ENCODE data around the gene HIPK4. TPM values are rescaled to one million over a fixed set of nuclear protein-coding genes. Genes with fewer than 3 reads are reported as not detected.

HIPK4 gene
- total RNA-seq, 1 experiment from 2014 or later = 0.74 TPM

- TF ChIP-seq, protein P1, sequence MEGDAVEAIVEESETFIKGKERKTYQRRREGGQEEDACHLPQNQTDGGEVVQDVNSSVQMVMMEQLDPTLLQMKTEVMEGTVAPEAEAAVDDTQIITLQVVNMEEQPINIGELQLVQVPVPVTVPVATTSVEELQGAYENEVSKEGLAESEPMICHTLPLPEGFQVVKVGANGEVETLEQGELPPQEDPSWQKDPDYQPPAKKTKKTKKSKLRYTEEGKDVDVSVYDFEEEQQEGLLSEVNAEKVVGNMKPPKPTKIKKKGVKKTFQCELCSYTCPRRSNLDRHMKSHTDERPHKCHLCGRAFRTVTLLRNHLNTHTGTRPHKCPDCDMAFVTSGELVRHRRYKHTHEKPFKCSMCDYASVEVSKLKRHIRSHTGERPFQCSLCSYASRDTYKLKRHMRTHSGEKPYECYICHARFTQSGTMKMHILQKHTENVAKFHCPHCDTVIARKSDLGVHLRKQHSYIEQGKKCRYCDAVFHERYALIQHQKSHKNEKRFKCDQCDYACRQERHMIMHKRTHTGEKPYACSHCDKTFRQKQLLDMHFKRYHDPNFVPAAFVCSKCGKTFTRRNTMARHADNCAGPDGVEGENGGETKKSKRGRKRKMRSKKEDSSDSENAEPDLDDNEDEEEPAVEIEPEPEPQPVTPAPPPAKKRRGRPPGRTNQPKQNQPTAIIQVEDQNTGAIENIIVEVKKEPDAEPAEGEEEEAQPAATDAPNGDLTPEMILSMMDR (IDR thresholded peaks at IDR 0.05 in 2 of 3, conservative IDR thresholded peaks at IDR 0.05 in 1 of 3; ENCODE audit: borderline replicate concordance in 1 of 3, insufficient read depth in 1 of 3, low read depth in 2 of 3, low read length in 2 of 3) = no peak
- TF ChIP-seq ZNF274 (IDR thresholded peaks at IDR 0.05; ENCODE audit: low read depth, low read length) (no peak), EZH2 (IDR thresholded peaks at IDR 0.05) (no peak), RAD21 (IDR thresholded peaks at IDR 0.05; ENCODE audit: low read depth) (no peak), YY1 (IDR thresholded peaks at IDR 0.05; ENCODE audit: extremely low read depth, insufficient replicate concordance, low read depth, low read length) (no peak), POLR2AphosphoS5 (IDR thresholded peaks at IDR 0.05; ENCODE audit: low read depth, low read length) (no peak)
These were observed 29.2 kb upstream of the HIPK4 start (continued) for GRCh38 chr19:40419066-40419612.

DNA sequence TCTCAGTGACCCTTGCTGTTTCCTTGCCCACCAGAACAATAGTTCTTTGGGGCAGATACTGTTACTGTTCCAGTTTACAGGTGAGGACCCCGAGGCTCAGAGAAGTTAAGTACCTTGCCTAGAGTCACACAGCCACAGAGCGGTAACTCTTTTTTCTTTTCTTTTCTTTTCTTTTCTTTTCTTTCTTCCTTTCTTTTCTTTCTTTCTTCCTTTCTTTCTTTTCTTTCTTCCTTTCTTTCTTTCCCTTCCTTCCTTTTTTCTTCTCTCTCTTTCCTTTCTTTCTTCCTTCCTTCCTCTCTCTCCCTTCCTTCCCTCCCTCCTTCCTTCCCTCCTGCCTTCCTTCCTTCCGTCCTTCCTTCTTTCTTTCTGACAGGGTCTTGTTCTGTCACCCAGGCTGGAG is 28.1 kb upstream of the HIPK4 start:
- no peak for TF ChIP-seq CEBPB (IDR thresholded peaks at IDR 0.05; ENCODE audit: low read depth)
- TF ChIP-seq SP1 (IDR thresholded peaks at IDR 0.05; ENCODE audit: low read depth) = no peak
- TF ChIP-seq EZH2 (IDR thresholded peaks at IDR 0.05) = no peak
- TF ChIP-seq FOSL1 (IDR thresholded peaks at IDR 0.05; ENCODE audit: low read depth) = no peak
- no peak for TF ChIP-seq ELF1 (IDR thresholded peaks at IDR 0.05; ENCODE audit: borderline replicate concordance, low read depth)
- no peak for TF ChIP-seq EZH2phosphoT487 (IDR thresholded peaks at IDR 0.05; ENCODE audit: borderline replicate concordance)
- TF ChIP-seq CBX3 (IDR thresholded peaks at IDR 0.05; ENCODE audit: low read depth) = no peak
- TF ChIP-seq, protein P2, sequence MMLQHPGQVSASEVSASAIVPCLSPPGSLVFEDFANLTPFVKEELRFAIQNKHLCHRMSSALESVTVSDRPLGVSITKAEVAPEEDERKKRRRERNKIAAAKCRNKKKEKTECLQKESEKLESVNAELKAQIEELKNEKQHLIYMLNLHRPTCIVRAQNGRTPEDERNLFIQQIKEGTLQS (IDR thresholded peaks at IDR 0.05) = no peak
- TF ChIP-seq RAD21 (IDR thresholded peaks at IDR 0.05; ENCODE audit: low read depth) = no peak
- TF ChIP-seq SRF (IDR thresholded peaks at IDR 0.05; ENCODE audit: low read depth) = no peak
- TF ChIP-seq POLR2A (IDR thresholded peaks at IDR 0.05; ENCODE audit: borderline replicate concordance, extremely low read depth, insufficient read depth, insufficient read length) = no peak
- TF ChIP-seq SIN3A (IDR thresholded peaks at IDR 0.05; ENCODE audit: low read depth) = no peak
- no peak for TF ChIP-seq REST (IDR thresholded peaks at IDR 0.05; ENCODE audit: low read depth)
- TF ChIP-seq, protein P1 (IDR thresholded peaks at IDR 0.05 in 2 of 3, conservative IDR thresholded peaks at IDR 0.05 in 1 of 3; ENCODE audit: borderline replicate concordance in 1 of 3, insufficient read depth in 1 of 3, low read depth in 2 of 3, low read length in 2 of 3) = no peak
- TF ChIP-seq ZNF274 (IDR thresholded peaks at IDR 0.05; ENCODE audit: low read depth, low read length) = no peak
- H3K9me2 ChIP-seq (ENCODE audit: insufficient read depth) = no peaks in the 10 kb centered on the region
- no peaks in the 10 kb centered on the region for H3K9me3 ChIP-seq (ENCODE audit: control insufficient read depth in 1 of 2, insufficient read depth in 1 of 2, low read depth in 1 of 2, low read length in 2 of 2)
- no peaks in the 10 kb centered on the region for H3K27me3 ChIP-seq (ENCODE audit: insufficient read depth, low read length)
- no peak overlapping the region for H3K4me3 ChIP-seq (replicated peaks in 1 of 2; ENCODE audit: low read depth in 1 of 2, low read length in 2 of 2)
- H3K27ac ChIP-seq (ENCODE audit: low read depth, low read length) = peak overlapping the region; percentile 68; the same call in 1 of the 2 replicates
- peaks cover 40 to 81% of the 10 kb centered on the region in 2 experiments for H3K4me1 ChIP-seq (ENCODE audit: control insufficient read depth in 1 of 2, insufficient read depth in 2 of 2, low read length in 2 of 2)
- peaks cover 5 to 9% of the 10 kb centered on the region in 2 experiments; a peak in 2 of 4 replicates for H3K36me3 ChIP-seq (ENCODE audit: control insufficient read depth in 1 of 2, insufficient read depth in 2 of 2, low read length in 2 of 2)
- DNase-seq (ENCODE audit: low read depth, low spot score) = no peak
- ChIA-PET POLR2A (interaction anchor here (1.3 kb wide), 1 partner anchor 25 kb away, joined by 3 read pairs; no protein-coding TSS in a partner anchor), CTCF (no interaction called here), RAD21 (ENCODE audit: low non-redundant PET in 1 of 2, low total read pairs in 2 of 2, uncharacterized antibody in 2 of 2, unreplicated experiment in 2 of 2) (no interaction called here)
- ATAC-seq = no peak
- H3K9ac ChIP-seq (ENCODE audit: low read length) = peak overlapping the region; percentile 37; the same call in 1 of the 2 replicates
- peak overlapping the region; percentile 84; the same call in 1 of the 2 replicates for H3K4me2 ChIP-seq (ENCODE audit: low read length)
- intact Hi-C loops (cut with micrococcal nuclease) = no loop called here
- peaks cover 12% of the 10 kb centered on the region for H3K79me2 ChIP-seq (ENCODE audit: insufficient read depth, low read length)
- BruUV-seq (replicated peaks) = no TSS peak
- H2AFZ ChIP-seq (ENCODE audit: low read depth, low read length, poor library complexity, severe bottlenecking) = no peak overlapping the region
- H4K20me1 ChIP-seq (ENCODE audit: insufficient read depth) = no peaks in the 10 kb centered on the region

All from HCT116 (cell line).